A375 (cell line): ENCODE results near the gene CHIT1. TPM values are rescaled to one million over a fixed set of nuclear protein-coding genes. Genes with fewer than 3 reads are reported as not detected.

Source experiments
- total RNA-seq: library from RNA; depleted of rRNA; stranded (reverse); fragments of >200 nt; shearing (Covaris generic); gene quantifications from 2 replicates; pipeline ENCODE4 v1.2.3, GENCODE V29; 2014; rRNA removed

Gene CHIT1
- total RNA-seq, result 0.03 TPM in 1 of 2 replicates, not detected in the other

DNA sequence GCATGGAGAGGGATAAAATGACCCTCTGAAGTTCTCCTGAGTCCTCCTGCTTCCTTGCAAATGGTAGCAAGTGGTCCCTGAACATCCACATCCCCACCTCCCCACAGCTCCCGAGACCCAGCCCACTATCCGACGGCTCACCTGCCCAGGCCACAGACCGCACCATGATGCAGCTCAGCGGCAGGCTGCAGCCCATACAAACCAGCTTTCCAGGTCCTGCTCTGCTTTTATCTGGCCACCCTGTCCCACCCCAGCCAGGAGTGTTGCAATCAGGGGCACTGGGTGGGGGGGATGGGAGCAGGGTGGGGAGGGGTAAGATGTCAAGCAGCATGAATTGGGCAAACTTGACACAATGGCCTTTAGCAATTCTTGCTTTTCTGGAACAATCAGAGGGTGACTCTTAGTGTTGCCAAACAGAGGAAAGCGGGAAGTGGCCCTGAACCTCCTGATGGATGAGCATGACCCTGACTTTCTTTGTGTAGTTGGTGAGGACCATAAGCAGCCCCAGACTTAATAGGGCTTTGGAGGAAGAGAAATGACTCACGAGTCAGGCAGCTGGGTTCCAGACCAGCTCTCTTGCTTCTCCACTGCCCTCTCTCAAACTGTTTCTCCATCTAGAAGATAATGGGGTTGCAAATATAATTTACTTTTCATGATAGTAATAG is at the start of gene CHIT1:
TSS of gene CHIT1 (minus strand) at position 203 of the 665 bp plus-strand sequence. CDS start at position 166, 37 bp downstream.

DNA sequence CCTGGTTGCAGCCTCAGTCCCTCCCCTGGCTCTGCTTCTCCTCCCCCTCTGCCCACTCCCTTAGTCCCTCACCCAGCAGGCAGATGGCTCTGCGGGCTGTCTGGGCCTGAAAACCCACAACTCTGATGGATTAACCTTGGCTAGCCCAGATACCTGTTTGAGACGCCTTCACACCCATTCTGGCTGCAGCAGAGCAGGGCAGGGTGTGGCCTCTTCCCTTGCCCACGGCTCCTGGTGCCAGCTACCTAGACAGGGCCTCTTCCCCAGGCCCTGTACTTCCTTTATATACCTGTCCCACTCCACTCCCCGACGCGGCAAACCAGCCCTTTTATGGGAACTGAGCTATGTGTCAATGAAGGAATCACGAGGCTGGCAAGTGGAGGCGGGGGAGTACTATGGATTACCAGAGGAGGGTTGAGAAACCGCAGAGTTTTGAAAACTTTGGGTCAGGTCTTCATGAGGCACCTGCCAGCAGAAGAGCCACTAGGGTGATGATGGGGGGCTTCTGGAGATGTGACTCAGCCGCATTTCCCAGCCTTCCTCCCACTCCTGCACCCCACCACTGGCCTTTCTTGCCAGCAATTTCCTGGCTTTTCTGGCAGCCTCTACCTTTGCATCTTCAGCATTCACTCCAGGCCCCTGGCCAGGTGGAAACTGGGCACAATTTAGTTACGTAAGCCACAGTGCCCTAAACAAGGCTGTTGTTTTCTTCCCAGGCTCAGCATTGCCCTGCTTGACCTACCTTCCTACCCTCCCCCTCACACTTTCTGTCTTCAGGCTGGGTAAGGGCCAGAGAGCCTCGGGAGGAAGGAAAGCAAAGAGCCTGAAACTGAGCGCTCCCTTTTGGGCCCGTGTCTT is 42.8 kb downstream of the CHIT1 start, which contains the start of gene CHI3L1:
TSS of gene CHI3L1 (minus strand) at position 259 of the 858 bp plus-strand sequence. CDS start at position 178, 81 bp downstream.

DNA sequence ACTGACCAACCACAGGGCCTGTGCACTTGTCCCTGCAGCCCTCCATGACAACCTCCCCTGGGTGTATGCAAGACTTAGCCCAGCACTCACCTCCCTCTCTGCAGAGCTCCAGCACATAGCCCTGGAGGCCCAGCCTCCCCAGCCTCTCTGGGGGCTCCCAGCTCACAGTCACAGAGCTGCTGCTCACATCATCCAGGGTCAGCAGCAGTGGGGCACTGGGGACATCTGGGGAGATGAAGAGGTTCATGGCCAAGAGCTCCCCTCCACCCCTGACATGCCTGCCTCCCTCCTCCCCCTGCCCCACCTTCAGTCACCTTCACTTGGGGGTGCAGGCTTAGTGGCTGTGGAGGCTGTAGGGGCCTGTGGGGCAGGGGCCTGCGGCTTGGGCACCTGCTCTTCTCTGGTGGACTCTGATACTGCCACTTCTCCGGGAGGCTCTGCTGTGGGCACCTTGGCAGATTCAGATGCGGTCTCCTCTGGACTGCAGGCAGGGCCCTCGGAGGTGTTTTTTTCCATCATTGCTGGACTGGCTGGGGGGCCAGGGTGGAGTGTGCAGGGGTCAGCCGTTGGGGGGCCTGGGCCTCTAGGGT is 54.1 kb downstream of the CHIT1 start, which contains the start of gene MYBPH:
TSS of gene MYBPH (minus strand) at position 590 of the 590 bp plus-strand sequence. CDS start at position 519, 71 bp downstream.

Other genes with a start within 250 kb of the CHIT1 start
- 96.8 and 102 TPM in 2 replicates for gene TMEM183A, start 222.3 kb downstream of the CHIT1 start, total RNA-seq
- 2.3 and 3.5 TPM in 2 replicates for gene PPFIA4, start 203.2 kb downstream of the CHIT1 start, total RNA-seq
- not detected in 2 replicates for gene MYOG, start 143.7 kb downstream of the CHIT1 start, total RNA-seq
- 5.5 and 7.1 TPM in 2 replicates for gene ADORA1, start 101.9 kb downstream of the CHIT1 start, total RNA-seq
- not detected in 2 replicates for gene MYBPH, start 53.8 kb downstream of the CHIT1 start, total RNA-seq
- not detected in 2 replicates for gene CHI3L1, start 43.0 kb downstream of the CHIT1 start, total RNA-seq
- 7.2 and 10.0 TPM in 2 replicates for gene BTG2, start 75.8 kb upstream of the CHIT1 start, total RNA-seq
- not detected in 2 replicates for gene FMOD, start 121.4 kb upstream of the CHIT1 start, total RNA-seq
- not detected in 2 replicates for gene PRELP, start 246.1 kb upstream of the CHIT1 start, total RNA-seq